Esophagus (tissue), 2 donors: ENCODE results near the gene LRRC7. TPM values are rescaled to one million over a fixed set of nuclear protein-coding genes. Genes with fewer than 3 reads are reported as not detected.
"Not testable (repeated sequence)": the region's sequence is repeated elsewhere in the genome, so short reads cannot be mapped to it uniquely, and the experiment has no call there.

Source experiments
- H3K27ac ChIP-seq, 2 donors: one replicate each; pipeline ENCODE4 v1.5.1; 2013; ENCODE audit warnings: low read depth in 2 of 2, mild to moderate bottlenecking in 2 of 2, inconsistent platforms in 1 of 2, low read length in 1 of 2, moderate library complexity in 1 of 2
- H3K27me3 ChIP-seq, 2 donors: one replicate each; pipeline ENCODE4 v1.6.1; 2013; ENCODE audit warnings: low read length in 2 of 2, control low read depth in 1 of 2, mild to moderate bottlenecking in 1 of 2; ENCODE audit not compliant: insufficient read depth in 2 of 2, control insufficient read depth in 1 of 2
- H3K36me3 ChIP-seq, 2 donors: one replicate each; pipeline ENCODE4 v1.6.1; 2013; ENCODE audit warnings: low read length in 1 of 2; ENCODE audit not compliant: control insufficient read depth in 2 of 2, insufficient read depth in 2 of 2
- H3K4me1 ChIP-seq, 2 donors: one replicate each; pipeline ENCODE4 v1.6.1; 2013; ENCODE audit warnings: low read length in 1 of 2; ENCODE audit not compliant: control insufficient read depth in 2 of 2, insufficient read depth in 2 of 2
- H3K4me3 ChIP-seq, 2 donors: one replicate each; pipeline ENCODE4 v1.5.1; 2013; ENCODE audit warnings: low read length in 2 of 2, mild to moderate bottlenecking in 2 of 2, low read depth in 1 of 2, moderate library complexity in 1 of 2
- H3K9me3 ChIP-seq, 2 donors: one replicate each; pipeline ENCODE4 v1.6.1; 2013; ENCODE audit warnings: mild to moderate bottlenecking in 2 of 2, low read depth in 1 of 2, low read length in 1 of 2, moderate library complexity in 1 of 2; ENCODE audit not compliant: control insufficient read depth in 2 of 2, insufficient read depth in 1 of 2
- whole genome bisulfite sequencing, 2 donors: extraction: QIAGEN DNeasy Blood & Tissue Kit; methylation state at CpG; one replicate each; pipeline ENCODE4 v1.1.7; 2013; 5-methylcytosine and 5-hydroxymethylcytosine counted together
- polyA plus RNA-seq, 2 donors: library from polyadenylated mRNA; stranded (reverse); fragments of 200-250 nt; gene quantifications; one replicate each; pipeline ENCODE4 v1.2.3, GENCODE V29; 2013
- donor health status: healthy with polysubstance abuse.
- donor health status: Bipolar disorder and iron deficiency.

The LRRC7 gene
- polyA plus RNA-seq, 2 donors, result 0.07 to 0.12 TPM

- H3K9me3 ChIP-seq, result no peaks in the 10 kb centered on the region
- 87% methylated on average over 3 of the region's 3 CpGs for WGBS, 2 donors
- H3K4me3 ChIP-seq, result no peak overlapping the region
- no peaks in the 10 kb centered on the region for H3K27me3 ChIP-seq
- H3K4me1 ChIP-seq, result no peaks in the 10 kb centered on the region
- no peak overlapping the region for H3K27ac ChIP-seq
- H3K36me3 ChIP-seq, result no peaks in the 10 kb centered on the region
Observed at GRCh38 chr1:69943030-69943429, 375.3 kb downstream of the LRRC7 start.

GRCh38 chr1:69946935-69947334 is 379.2 kb downstream of the LRRC7 start:
- 82 to 93% methylated on average over 2 of the region's 2 CpGs for WGBS, 2 donors
- Histone ChIP-seq H3K4me3 (no peak overlapping the region), H3K4me1 (no peaks in the 10 kb centered on the region), H3K27ac (no peak overlapping the region), H3K9me3 (no peaks in the 10 kb centered on the region), H3K27me3 (no peaks in the 10 kb centered on the region), H3K36me3 (no peaks in the 10 kb centered on the region)

- no peak overlapping the region for H3K27ac ChIP-seq
- H3K4me3 ChIP-seq, result no peak overlapping the region
- no peaks in the 10 kb centered on the region for H3K9me3 ChIP-seq
- H3K27me3 ChIP-seq, result no peaks in the 10 kb centered on the region
- H3K36me3 ChIP-seq, result no peaks in the 10 kb centered on the region
- no peaks in the 10 kb centered on the region for H3K4me1 ChIP-seq
- WGBS, 2 donors, result 82 to 83% methylated on average over 3 of the region's 3 CpGs
Observed at GRCh38 chr1:69947837-69948236, 380.1 kb downstream of the LRRC7 start.

- no peaks in the 10 kb centered on the region for H3K36me3 ChIP-seq
- no peak overlapping the region for H3K27ac ChIP-seq
- H3K4me1 ChIP-seq, result no peaks in the 10 kb centered on the region
- 49 to 65% methylated on average over 1 of the region's 1 CpG for WGBS, 2 donors
- no peaks in the 10 kb centered on the region for H3K27me3 ChIP-seq
- no peaks in the 10 kb centered on the region for H3K9me3 ChIP-seq
- H3K4me3 ChIP-seq, result no peak overlapping the region
Observed at GRCh38 chr1:69952676-69953075, 385.0 kb downstream of the LRRC7 start.

- not testable (repeated sequence) for H3K4me1 ChIP-seq, H3K4me3 ChIP-seq, H3K36me3 ChIP-seq, H3K27ac ChIP-seq, H3K27me3 ChIP-seq, H3K9me3 ChIP-seq
- WGBS, 2 donors, result 87 to 91% methylated on average over 2 of the region's 2 CpGs
Observed at GRCh38 chr1:69962452-69962851, 394.7 kb downstream of the LRRC7 start.

GRCh38 chr1:69967245-69967766 is 399.6 kb downstream of the LRRC7 start:
- 90 to 94% methylated on average over 3 of the region's 3 CpGs for WGBS, 2 donors
- H3K36me3 ChIP-seq, result no peaks in the 10 kb centered on the region
- H3K4me3 ChIP-seq, result no peak overlapping the region
- H3K27me3 ChIP-seq, result no peaks in the 10 kb centered on the region
- H3K9me3 ChIP-seq, result no peaks in the 10 kb centered on the region
- H3K27ac ChIP-seq, result no peak overlapping the region
- H3K4me1 ChIP-seq, result no peaks in the 10 kb centered on the region

- no peaks in the 10 kb centered on the region for H3K27me3 ChIP-seq
- no peak overlapping the region for H3K27ac ChIP-seq
- H3K4me3 ChIP-seq, result no peak overlapping the region
- 67 to 68% methylated on average over 3 of the region's 3 CpGs for WGBS, 2 donors
- H3K36me3 ChIP-seq, result no peaks in the 10 kb centered on the region
- H3K9me3 ChIP-seq, result no peaks in the 10 kb centered on the region
- no peaks in the 10 kb centered on the region for H3K4me1 ChIP-seq
Observed at GRCh38 chr1:69976896-69977295, 409.2 kb downstream of the LRRC7 start.

GRCh38 chr1:69982992-69983391 is 415.3 kb downstream of the LRRC7 start:
- Histone ChIP-seq H3K36me3 (no peaks in the 10 kb centered on the region), H3K4me1 (no peaks in the 10 kb centered on the region), H3K4me3 (no peak overlapping the region), H3K9me3 (no peaks in the 10 kb centered on the region), H3K27ac (no peak overlapping the region), H3K27me3 (no peaks in the 10 kb centered on the region)
- 56 to 57% methylated on average over 1 of the region's 1 CpG for WGBS, 2 donors

GRCh38 chr1:69985376-69985775 is 417.7 kb downstream of the LRRC7 start:
- Histone ChIP-seq H3K4me1 (no peaks in the 10 kb centered on the region), H3K9me3 (no peaks in the 10 kb centered on the region), H3K4me3 (no peak overlapping the region), H3K27ac (no peak overlapping the region), H3K27me3 (no peaks in the 10 kb centered on the region), H3K36me3 (no peaks in the 10 kb centered on the region)
- 80 to 88% methylated on average over 1 of the region's 1 CpG for WGBS, 2 donors

- Histone ChIP-seq H3K9me3 (no peaks in the 10 kb centered on the region), H3K4me3 (no peak overlapping the region), H3K27ac (no peak overlapping the region), H3K27me3 (no peaks in the 10 kb centered on the region), H3K4me1 (no peaks in the 10 kb centered on the region), H3K36me3 (no peaks in the 10 kb centered on the region)
Observed at GRCh38 chr1:69985901-69986439, 418.2 kb downstream of the LRRC7 start.
